NCI-H2029 treated with DMSO at 0.1 percent for 48 hours (cell line): ENCODE measurements around the gene DENND2D.
A peak's percentile ranks its signal among the peaks of the same experiment; 100 is the strongest.

ENCODE experiments used
- DNase-seq: peaks from one replicate; lab custom pipeline; 2025; lab: John Stamatoyannopoulos, UW

Gene DENND2D

DNA sequence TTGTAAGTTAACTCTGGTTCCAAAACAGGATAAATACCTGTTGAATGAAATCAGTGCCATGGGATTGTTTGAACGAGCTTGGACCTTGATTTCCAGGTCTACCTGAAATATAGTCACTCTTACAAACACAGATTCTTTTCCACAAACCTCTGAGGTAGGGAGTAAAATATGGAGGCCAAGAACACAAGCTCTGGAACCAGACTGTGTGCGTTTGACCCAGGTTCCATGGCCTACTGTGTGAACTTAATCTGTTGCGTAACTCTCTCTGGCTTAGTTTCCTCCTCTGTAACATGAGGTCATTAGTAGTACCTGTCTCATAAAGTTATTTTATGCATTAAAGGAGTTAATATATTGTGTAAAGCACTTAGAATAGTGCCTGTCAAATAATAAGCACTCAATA, 25.1 kb downstream of the DENND2D start:
- no peak for DNase-seq

DNA sequence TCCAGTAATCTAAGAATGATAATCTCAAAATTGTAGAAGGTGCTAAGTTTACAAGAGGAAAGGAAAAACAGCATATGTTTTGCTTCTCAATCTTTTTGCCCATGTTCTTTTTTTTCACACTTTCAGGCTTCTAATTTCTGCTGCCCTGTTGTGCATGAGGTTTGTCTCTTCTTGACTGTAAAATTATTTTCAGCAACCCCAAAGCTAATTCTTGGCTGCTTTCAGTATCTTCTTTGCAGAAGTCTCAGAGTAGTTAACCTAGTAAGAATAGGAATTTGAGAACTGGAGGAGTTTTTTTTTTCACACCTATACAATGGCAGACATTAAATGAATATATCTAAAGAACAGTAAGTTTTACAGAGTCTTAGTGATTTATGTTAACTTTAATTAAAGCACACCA, 26.4 kb downstream of the DENND2D start:
- no peak for DNase-seq

DNA sequence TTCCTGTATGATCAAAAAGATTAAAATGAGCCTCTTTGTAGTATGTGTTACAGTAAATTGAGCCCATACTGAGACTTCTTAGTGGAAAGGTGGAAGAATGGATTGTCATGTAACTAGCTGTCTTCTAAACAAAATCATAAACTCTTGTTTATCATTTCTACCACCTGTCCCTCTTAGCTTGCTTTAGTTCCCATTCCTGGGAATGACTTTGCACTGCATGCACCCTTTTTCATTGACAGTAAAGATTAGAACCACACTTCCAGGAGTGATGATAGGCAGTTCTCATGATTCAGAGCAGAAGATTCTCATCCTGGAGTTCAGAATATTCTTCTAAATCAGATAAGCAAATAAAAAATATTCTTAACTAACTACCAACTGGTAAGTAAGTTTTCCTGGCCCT, 28.0 kb downstream of the DENND2D start:
- no peak for DNase-seq

DNA sequence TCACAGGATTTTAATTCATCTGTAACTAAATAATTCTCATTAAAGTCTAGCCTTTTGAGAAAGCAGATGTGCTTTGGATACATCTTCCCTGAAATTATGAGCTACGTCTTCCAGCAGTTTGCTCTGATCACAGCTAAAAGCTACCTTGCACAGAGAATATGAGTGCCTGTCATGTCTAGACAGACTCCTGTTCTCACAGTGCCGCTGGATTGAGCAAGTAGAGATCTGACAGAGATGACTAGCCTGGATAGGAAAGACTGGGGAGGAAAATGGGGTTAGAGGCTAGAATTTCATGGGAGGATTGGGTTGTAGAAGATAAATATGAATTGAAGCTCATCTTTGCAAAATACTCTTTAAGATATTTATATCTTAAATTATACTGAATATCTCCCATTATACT, 36.3 kb downstream of the DENND2D start:
- DNase-seq = no peak

DNA sequence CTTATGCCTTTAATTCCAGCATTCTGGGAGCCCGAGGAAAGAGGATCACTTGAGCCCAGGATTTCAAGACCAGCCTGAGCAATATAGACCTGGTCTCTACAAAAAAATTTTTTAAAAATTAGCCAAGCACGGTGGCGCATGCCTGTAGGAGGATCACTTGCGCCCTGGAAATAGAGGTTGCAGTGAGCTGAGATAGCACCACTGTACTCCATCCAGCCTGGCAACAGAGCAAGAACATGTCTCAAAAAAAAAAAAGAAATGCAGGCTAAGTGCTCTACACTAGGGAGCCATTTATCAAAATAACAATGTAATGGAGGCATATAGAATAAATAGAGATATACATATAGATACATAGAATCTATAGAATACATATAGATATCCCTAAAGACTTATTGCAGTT, 37.1 kb downstream of the DENND2D start:
- DNase-seq = no peak

DNA sequence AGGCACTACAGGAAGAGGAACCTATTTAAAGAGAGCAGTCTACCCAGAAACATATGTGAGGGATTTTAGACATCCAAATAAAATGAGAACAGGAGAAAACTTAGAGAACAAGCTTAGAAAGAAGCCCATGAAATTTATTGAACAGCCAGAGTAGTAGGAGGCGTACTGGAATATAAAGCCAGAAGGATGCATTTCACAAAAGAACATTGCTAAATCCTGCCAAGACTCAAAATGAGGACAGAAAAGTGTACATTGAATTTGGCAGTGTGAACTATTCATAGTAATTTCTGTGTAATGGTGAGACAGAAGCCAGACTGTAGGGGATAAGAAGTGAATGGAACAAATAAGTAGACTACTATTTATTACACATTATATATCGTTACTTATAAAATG, 38.0 kb downstream of the DENND2D start:
- DNase-seq = no peak

DNA sequence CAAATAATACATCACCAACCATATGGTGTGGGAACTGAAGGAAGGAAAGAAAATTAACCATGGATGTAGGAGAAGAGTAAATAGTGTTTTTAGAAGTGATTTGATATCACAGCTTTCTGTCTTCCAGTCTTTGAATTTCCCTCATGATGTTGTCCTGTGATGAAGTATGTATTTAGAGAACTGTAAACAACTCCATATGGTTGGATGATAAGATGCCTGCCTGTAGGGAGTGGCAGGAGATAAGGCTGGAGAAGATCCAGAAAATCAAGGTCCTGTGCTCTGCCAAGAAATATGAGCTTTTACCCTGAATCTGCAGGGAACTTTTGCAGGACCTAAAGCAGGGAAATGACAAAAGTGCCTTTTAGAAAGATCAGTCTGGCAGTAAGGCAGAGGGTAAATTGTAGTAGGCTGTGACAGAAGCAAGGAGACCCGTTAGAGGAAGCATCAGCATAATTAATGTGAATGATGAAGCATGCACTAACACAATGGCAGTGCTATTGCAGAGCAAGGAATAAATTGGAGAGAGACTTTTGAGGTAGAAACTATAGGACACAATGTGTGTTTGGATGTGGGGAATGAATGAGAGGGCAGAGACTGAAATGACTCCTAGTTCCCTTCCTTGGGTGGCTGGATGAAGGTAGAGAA, 38.5 kb downstream of the DENND2D start:
- DNase-seq = peak; percentile 13

DNA sequence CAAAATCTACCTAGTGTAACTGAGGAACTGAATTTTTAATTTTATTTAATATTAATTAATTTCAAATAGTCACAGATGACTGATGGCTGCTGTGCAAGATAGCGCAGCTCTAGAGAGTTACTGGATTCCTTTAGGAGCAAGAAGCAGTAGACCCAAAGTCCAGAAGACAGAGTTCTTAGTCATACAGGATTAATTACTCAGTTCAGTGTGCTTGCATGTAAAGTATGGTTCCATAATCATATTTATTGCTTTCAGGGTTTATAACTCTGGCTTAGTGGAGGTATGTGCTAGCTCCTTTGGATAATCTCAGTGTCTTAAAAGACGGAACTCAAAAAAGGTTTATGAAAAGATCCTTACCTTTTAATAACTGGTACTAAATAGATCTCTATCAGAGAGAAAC, 43.0 kb downstream of the DENND2D start:
- no peak for DNase-seq

DNA sequence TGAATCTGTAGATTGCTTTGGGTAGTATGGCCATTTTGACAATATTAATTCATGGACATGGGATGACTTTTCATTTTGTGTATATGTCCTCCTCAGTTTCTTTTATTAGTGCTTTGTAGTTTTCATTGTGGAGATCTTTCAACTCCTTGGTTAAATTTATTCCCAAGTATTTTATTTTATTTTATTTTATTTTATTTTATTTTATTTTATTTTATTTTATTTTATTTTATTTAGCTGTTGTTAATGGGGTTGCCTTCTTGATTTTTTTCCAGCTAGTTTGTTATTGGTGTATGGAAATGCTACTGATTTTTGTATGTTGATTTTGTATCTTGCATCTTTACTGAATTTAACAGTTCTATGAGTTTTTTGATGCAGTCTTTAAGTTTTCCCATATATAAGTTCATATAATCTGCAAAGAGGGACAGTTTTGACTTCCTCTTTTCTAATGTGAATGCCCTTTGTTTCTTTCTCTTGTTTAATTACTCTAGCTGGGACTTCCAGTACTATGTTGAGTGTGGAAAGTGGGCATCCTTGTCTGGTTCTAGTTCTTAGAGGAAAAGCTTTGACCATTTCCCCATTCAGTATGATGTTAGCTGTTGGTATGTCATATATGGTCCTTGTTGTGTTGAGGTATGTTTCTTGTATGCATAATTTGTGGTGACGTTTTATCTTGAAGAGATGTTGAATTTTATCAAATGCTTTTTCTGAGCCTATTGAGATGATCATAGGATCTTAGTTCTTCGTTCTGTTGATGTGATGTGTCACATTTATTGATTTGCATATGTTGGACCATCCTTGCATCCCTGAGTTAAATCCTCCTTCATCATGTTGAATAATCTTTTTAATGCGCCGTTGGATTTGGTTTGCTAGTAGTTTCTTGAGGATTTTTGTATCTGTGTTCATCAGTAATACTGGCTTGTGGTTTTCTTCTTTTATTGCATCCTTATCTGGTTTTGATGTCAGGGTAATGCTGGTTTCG, 46.1 kb downstream of the DENND2D start:
- DNase-seq = no peak

DNA sequence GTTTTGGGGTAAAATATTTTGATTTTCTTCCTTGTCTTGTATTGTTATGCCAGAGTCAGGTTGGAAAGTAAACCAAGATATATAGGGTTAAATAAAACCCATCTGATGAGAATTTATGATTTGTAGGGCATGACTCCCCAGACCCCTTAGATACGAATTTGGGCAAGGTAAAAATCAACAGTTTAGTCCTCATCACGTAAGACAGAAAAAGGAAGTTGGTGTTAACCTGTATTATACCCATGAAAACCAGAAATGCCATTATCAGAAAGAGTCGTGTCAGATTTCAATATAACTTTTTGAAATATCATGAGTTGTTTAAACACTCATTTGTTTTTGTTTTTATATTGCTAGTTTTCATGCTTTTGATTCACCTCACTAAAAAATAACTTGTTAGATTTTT, 48.6 kb downstream of the DENND2D start:
- no peak for DNase-seq

DNA sequence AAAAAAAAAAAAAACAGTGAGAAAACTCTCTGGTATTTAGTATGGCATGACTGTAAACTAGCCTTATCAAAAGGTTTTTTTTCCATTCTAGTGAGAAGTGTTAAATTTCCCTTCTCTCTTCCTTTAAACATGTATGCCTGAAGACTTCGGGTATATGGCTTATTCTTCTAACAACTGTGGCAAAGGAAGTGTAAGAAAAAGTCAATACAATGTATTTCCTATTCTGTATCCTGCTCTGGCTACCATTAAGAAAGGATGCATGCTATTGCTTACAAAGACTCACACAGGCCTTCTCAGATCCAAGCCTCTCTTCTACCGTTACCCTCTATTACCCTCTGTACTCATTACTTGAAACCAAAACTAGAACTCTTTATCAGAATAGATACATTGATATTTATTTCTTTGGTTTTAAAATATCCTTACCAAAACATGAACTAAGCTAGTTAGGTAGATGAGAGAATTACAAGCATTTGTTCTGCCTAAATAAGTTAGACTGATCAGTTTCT, 52.0 kb downstream of the DENND2D start:
- no peak for DNase-seq

DNA sequence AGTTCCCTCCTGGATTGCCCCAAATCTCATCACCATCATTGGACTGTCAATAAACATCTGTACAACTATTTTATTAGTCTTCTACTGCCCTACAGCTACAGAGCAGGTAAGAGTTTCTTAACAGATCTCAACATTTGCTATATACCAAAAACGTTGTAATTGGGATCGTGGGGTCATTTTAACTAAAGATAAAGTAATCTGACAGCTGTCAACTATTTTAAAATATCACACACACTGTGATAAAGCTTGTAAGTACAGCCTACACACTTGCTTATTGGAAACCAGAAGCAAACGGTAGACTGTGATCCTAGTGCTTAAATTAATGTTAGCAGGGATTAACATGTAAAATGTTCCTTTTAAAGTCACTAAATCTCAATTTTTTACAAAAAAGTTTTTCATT, 52.5 kb downstream of the DENND2D start:
- DNase-seq = no peak

DNA sequence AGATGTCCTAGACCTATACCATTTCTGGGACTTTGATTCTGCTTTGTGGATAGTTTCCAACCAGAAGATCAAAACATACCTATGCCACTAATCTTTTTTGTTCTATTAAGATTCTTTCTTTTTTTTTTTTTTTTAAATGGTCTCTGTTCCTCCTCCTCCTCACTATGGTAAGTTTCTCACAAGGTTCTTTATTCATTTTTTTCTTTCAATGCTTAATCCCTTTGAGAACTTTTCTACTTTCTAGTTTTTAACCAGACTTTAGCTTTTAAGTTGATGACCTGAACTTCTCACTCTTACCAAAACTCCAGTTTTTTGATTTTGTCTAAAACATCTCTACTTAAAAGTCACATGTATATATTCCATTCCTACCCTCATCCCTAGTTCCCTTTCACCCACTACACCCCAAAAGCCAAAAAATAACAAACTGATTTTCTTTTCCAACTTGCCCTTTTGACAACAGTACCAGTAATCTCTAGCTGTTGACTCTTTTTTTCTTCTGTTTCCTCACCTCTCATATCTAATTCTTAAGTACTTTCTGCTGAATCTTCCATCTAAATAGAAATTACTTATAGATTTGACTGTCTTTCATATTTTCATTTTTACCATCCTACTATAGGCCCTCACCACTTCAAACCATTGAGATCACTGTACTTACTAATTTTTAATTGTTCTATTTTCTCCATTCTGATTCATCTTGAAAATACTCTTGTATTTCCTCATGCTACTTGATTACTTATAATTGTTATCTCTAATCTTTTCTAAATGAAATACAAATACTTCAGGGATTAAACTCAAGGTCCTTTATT, 54.3 kb downstream of the DENND2D start:
- no peak for DNase-seq

DNA sequence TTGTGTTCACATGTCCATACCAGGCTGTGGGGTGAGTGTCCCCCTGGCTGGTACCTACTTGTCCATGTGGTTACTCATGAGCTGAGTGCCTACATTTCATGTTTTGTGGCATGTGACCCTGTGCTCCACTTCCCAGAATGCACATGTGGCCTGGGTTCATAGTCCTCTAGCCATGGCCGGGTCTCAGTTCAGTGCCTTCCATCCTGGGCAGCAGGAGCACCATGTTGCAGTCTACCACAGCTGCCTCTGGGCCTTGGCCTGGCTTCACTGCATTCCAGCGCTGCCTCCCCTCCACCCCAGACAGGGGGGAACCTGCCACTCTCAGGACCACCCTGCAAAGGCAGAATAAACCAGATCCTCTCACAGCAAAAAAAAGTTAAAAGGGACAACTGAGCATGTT, 54.9 kb downstream of the DENND2D start:
- no peak for DNase-seq

DNA sequence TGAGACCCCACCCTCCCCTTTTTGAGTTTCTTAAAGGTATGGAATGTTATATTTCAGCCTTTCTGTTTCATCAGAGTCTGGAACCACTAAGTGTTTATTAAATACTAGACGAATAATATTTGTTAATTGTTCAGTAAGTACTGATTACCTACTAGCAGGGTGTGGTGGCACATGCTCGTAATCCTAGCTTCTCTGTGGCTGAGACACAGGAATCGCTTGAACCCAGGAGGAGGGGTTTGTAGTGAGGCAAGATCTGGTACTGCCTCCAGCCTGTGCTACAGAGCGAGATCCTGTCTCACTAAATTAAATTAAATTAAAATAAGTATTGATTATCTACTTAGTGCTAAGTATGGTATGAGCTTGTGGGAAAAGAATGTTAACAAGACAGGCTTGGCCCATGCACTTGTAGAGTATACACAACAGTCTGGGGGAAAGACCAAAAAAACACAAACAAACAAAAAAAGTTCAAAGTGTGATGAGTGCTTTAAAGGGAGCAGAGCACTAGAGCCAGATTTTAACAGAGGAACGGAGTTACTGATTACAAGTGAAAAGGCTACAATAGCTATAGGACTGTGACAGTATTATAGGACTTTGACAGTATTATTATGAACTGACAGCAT, 58.0 kb downstream of the DENND2D start:
- DNase-seq = no peak

DNA sequence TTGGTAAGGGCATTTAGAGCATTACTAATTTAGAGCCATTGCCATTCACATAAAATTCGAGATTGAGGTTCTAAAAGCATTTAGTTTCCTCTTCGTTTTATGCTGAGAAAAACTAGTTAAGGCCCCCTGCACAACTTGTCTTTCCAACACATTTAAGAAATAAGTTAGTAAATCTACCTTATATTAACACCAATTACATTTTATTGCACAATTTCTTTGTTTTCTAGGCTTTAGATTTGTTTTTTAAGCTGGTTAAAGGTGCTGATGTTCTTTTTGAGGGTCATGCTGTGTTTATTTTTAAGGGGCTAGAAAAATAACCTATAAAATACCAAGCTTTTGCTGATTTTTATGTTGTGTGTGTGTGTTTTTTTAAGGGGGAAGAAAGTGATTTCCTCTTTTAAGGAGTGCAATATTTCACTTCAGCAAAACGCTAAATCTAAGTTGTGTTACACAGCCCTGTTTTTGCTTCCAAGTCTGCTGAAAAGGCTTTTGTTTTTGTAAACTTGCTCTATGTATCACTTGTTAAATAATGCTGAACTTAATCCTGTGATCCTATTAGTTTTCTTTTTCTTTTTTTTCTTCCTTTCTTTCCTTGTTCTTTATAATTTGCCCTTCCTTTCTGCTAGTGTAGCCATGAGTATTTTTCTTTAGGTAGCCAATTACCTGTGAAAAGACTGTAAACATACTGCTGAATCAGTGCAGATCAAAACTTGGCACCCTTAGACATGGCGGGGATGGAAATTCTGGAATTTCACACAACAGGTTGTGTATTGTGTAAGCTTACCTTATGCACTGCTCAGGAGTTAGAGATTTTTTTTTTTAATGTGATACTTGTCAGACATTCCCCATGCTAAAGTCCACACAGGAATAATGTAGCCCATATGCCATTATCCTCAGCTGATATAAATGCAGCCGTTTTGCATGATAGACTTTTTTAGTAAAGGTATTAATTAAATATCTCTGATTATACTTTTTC, 58.9 kb downstream of the DENND2D start:
- no peak for DNase-seq

DNA sequence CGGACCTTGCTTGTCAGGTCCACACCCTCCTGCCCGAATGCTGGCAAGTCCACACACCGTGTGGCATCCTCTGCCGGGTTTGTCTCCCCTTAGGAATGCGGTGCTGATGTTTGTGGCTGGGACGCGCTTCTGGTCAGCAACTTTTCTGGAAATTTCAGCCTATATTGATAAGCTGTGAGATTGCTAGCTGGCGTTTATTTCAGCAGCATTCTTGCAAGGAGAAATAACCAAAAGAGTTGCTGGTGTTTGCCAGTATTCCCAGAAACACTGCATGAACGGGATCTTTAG, 59.8 kb downstream of the DENND2D start:
- DNase-seq = no peak

DNA sequence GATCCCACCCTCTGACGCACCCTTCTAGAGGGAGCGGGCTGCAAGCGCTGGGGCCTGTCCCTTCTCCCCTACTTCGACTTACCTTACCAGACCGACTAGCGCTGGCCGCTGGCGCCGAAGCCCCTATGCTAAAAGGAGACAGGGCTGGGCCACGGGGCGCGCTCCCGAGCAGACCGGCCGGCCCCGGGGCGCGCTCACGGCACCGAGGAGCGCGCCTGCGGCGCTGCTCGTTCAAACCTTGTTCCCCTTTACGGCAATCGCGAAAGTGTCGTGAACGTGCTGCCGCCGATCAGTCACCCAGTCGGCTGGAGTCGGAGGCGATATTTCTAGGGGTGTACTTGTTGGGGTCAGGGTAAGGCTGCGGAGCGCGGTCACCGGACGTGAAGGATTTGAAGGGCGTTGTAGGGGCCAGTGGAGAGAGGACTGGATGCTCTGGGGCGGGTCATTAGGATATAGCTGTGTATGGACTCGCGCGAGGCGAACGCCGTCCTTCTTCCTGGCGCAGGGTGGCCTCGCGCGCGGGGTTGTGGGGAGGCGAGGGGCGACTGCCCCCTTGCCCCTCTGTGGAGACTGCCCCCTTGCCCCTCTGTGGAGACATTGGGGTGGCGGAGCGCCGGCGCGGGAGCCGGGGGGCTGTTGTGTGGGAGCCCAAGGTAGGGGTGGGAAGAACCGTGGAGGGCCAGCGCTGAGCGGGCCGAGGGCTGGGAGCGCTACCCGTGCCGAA, 60.3 kb downstream of the DENND2D start, which contains the start of the genes CEPT1 and DRAM2:
Gene CEPT1, plus strand, starts transcription at position 268 of the 724 bp plus-strand sequence. CDS start 7,492 bp downstream, outside the sequence.
Gene DRAM2, minus strand, starts transcription at position 138 of the 724 bp plus-strand sequence. CDS start 8,539 bp downstream, outside the sequence.
- DNase-seq = peak; percentile 44

DNA sequence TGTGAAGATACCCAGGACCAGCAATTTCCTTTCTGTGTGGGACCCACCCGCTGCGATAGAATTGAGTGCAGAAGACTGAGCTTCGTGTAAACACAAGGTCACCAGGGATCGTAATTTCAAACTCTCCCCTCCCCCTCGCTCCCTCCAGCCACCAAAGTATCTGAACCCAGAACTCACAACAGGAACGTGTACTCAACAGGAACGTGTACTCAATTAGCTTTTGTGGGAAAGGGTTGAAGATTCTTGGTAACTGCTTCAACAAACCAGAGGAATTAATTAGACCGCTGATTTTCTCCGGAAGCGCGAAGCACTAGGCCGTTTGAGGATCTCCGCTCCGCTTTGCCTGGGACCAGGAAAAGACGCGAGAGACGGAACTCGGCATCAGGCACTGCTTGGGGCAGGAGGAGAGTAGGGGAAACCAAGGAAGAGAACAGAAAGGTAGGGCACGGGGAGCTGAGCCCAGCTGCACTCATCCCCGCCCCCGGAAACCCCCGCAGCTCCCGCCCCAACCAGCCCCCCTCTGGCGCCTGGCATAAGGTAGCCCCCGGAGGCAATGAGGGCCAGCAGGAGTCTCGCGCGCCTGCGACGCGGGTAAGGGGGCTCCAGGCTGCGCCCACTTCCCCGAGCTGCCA, 61.0 kb downstream of the DENND2D start:
- peak; percentile 44 for DNase-seq
